Retinal pigment epithelial cell (primary cell): ENCODE data around the gene ADORA1.

Experiments used
- DNase-seq: peaks from one replicate; pipeline ENCODE4 v3.0.0-alpha.2; 2010; ENCODE audit warnings: low read depth
- H3K4me3 ChIP-seq: 2 replicates; pipeline ENCODE4 v1.5.1; 2011; ENCODE audit warnings: mild to moderate bottlenecking, low read length, control low read depth, moderate library complexity
- TF ChIP-seq, protein P1 (sequence below): conservative IDR thresholded peaks from 2 replicates; pipeline ENCODE4 v1.5.1; 2011; ENCODE audit warnings: low read depth, low read length, control low read depth, inconsistent platforms

ADORA1 gene

DNA sequence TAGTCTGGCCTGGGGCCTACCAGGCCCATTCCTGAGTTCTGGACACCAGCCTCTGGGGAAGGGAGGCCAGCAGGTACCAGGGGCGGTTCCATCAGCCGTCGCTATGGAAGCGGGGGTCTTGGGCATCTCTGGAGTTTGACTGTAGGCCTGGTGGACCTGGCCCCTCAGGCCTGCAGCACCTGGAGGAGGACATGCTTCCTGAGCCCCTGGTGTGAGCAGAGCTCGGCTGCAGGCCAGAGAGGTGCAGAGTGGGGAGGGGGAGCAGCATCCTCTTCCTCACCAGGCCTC, 40.3 kb downstream of the ADORA1 start:
- TF ChIP-seq, protein P1, sequence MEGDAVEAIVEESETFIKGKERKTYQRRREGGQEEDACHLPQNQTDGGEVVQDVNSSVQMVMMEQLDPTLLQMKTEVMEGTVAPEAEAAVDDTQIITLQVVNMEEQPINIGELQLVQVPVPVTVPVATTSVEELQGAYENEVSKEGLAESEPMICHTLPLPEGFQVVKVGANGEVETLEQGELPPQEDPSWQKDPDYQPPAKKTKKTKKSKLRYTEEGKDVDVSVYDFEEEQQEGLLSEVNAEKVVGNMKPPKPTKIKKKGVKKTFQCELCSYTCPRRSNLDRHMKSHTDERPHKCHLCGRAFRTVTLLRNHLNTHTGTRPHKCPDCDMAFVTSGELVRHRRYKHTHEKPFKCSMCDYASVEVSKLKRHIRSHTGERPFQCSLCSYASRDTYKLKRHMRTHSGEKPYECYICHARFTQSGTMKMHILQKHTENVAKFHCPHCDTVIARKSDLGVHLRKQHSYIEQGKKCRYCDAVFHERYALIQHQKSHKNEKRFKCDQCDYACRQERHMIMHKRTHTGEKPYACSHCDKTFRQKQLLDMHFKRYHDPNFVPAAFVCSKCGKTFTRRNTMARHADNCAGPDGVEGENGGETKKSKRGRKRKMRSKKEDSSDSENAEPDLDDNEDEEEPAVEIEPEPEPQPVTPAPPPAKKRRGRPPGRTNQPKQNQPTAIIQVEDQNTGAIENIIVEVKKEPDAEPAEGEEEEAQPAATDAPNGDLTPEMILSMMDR = no peak
- no peak overlapping the region for H3K4me3 ChIP-seq
- DNase-seq = no peak

DNA sequence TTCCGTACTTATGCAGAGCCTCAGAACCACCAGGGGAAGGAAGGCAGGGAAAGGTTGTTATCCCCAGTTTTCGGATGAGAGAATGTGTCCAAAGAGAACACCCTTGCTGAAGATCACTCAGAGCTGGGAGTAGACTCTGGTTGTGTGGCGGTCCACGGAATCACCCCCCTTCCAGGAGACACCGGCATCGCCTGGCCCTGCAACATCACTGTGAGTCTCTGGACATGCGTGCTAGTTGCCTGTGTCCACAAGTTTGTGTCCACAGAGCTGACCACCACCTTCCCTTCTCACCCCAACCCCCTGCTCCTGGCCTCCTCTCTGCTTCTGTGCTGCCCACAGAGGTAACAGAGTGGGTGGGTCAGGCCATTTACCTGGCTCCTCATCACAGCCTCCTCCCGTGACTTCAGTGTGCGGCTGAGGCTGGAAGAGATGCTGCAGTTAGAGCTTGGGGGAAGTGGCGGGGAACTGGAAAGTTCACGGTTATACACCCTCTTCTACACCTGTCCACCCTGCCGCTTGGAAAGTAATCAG, 40.8 kb downstream of the ADORA1 start:
- TF ChIP-seq, protein P1 = no peak
- DNase-seq = no peak
- no peak overlapping the region for H3K4me3 ChIP-seq

DNA sequence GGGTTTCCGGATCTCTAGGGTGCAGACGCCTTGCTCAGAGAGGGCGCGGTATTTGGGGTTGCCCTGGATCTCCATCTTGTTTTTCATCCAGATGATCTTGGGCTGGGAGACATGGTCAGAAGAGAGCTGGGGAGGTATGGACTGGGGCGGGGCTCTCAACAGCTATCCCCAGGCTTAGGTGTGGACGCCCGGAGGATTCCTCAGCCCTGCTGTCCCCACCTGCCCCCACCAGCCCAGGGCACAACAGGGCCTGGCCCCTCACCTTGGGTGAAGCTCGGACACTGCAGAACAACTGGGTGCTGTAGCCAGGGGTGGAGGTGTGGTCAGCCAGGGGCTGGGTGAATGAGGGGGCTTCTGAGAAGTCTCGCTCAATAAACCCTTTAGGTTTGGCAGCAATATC, 41.5 kb downstream of the ADORA1 start:
- TF ChIP-seq, protein P1 = no peak
- no peak overlapping the region for H3K4me3 ChIP-seq
- no peak for DNase-seq

DNA sequence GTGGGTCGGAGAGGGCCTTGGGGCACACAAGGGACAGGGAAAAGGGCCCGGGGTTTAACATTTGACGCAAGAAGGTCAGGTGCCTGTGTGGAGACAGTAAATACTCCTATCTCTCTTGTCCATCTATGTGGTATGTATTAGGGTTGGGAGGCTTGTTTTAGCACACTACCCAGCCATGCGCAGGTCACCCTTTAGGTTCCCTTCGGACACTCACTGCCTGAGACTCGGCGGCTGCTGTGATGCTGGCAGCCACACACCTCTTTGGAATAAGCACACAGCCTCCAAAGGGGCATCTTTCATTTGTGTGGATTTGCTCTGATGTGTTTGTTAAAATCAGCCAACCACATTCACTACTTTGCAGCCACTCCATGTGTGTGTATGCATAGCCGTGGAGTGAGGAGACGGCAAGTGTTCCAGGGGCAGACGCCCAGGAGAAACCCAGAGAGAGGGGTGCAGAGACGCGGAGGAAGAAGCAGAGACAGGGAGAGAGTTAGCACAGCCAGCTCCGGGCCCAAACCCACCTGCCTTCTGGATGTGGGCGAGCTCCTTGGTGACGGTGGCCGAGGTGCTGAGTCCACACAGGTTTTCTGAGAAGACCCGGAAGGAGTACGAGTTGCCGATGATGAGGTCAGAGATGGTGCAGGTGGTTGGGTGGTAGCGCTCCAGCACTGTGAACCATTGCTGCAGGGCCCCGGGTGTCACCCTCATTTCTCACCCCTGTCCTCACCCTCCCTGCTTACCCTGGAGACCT, 42.4 kb downstream of the ADORA1 start:
- TF ChIP-seq, protein P1 = no peak
- DNase-seq = no peak

DNA sequence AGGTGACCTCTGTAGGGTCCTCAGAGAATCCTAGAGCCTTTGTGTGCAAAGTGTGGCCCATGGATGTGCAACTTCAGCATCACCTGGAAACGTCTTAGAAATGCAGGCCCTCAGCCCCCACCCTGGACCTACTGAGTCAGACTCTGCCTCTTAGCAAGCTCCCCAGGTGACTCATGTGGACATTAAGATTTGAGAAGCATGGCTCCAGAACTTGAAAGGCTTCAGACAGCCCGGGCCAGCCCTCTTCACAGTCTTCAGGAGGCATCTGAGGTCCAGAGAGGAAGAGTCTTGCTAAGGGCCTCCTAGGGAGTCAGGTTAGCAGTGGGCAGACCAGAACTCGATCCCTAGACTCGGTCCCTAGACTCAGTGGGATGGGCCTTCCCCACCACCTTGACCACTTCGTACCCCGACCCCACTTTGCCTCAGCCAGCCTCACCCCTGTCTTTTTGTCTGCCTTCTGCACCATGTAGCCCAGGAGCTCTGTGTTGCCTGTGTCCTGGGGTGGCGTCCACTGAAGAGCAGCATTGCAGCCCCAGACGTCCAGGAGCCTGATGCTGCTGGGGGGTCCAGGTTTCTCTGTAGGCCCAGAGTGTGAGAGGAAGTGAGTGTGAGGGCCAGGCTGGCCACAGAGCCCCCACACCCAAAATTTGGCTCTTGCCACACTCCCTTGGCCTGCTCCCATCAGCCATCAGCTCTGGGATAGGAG, 43.3 kb downstream of the ADORA1 start:
- TF ChIP-seq, protein P1 = no peak
- H3K4me3 ChIP-seq = no peak overlapping the region
- no peak for DNase-seq

More for the DNA sequence above, 42.4 kb downstream of the ADORA1 start:
- no peak overlapping the region for H3K4me3 ChIP-seq

DNA sequence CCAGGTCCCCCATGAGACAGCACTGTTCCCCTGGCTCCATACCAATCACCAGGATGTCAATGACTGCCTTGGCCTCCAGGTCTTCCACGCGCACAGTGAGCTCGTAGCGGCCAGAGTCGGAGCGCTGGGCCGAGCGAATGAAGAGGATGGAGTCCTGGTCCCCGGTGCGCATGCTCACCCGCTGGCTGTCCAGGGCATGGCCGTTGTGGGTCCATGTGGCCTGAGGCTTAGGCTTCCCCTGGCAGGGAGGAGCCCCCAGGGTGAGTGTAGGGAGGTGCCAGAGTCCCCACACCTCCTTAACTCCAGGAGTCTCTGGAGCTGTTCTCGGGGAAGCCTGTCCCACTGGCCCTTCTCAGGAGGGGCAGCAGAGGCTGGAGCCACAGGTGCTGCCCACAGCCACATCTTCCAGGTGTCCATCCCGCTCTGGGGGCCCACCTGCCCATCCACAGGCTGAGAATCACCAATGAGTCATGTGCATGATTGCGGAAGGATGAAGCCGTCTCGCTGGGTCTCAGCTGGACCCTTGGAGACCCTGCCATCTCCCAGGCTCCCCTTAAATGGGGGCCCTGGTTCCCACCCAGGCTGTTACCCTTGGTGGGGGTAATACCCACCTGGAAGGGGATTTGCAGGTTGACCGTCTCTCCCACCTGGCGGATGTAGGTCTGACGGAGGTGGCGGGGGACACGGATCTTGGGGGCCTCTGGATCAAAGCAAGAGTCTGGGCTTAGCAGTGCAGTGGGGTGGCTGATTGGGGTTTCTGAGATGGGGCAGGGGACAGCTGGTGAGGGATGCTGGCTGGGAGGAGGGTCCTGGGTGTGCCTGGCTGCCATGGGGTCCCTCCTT, 44.0 kb downstream of the ADORA1 start:
- H3K4me3 ChIP-seq = no peak overlapping the region
- DNase-seq = no peak

More for the DNA sequence above, 44.0 kb downstream of the ADORA1 start:
- TF ChIP-seq, protein P1 = no peak
